DND-41 (cell line): ENCODE results near the gene CACNA1I.

Source experiments
- ATAC-seq: fragments of 200-7000 bp; cut with Tn5 transposase; 3 replicates; pipeline ENCODE4 v1.9.1; 2021; ENCODE audit warnings: low read depth; ENCODE audit not compliant: insufficient read depth
- DNase-seq: peaks from one replicate; pipeline ENCODE4 v3.0.0-alpha.2; 2020
- H2AFZ ChIP-seq: 2 replicates; pipeline ENCODE4 v1.6.0; 2012; ENCODE audit warnings: low read depth, low read length
- H3K27ac ChIP-seq: 2 replicates; pipeline ENCODE4 v1.5.1; 2012; ENCODE audit warnings: low read length, inconsistent platforms
- H3K27me3 ChIP-seq: fragments of 200-600 bp; sonication (generic); 2 replicates; pipeline ENCODE4 v1.6.0; 2012; ENCODE audit warnings: low read length, mild to moderate bottlenecking, inconsistent platforms; ENCODE audit not compliant: insufficient read depth, poor library complexity
- H3K36me3 ChIP-seq: 2 replicates; pipeline ENCODE4 v1.5.1; 2012; ENCODE audit warnings: low read length, inconsistent platforms; ENCODE audit not compliant: insufficient read depth
- H3K4me1 ChIP-seq: 2 replicates; pipeline ENCODE4 v1.5.1; 2012; ENCODE audit warnings: mild to moderate bottlenecking, low read length; ENCODE audit not compliant: insufficient read depth
- H3K4me2 ChIP-seq: 2 replicates; pipeline ENCODE4 v1.6.0; 2012; ENCODE audit warnings: mild to moderate bottlenecking, moderate library complexity, low read length, inconsistent platforms; ENCODE audit not compliant: insufficient read depth
- H3K4me3 ChIP-seq, 2 experiments: fragments of 200-600 bp in 1 of 2; shearing (Covaris generic) in 1 of 2; 2 replicates each; pipeline ENCODE4 v1.5.1; 2012 to 2016; ENCODE audit warnings: inconsistent platforms in 2 of 2, low read length in 2 of 2, mild to moderate bottlenecking in 2 of 2, low read depth in 1 of 2, moderate library complexity in 1 of 2
- H3K79me2 ChIP-seq: 2 replicates; pipeline ENCODE4 v1.6.0; 2012; ENCODE audit warnings: low read length, inconsistent platforms; ENCODE audit not compliant: insufficient read depth
- H3K9ac ChIP-seq: 2 replicates; pipeline ENCODE4 v1.6.0; 2012; ENCODE audit warnings: low read depth, mild to moderate bottlenecking, inconsistent platforms, low read length, moderate library complexity
- H3K9me3 ChIP-seq: 2 replicates; pipeline ENCODE4 v1.5.1; 2012; ENCODE audit warnings: low read length, moderate library complexity, mild to moderate bottlenecking, inconsistent platforms; ENCODE audit not compliant: insufficient read depth, severe bottlenecking
- H4K20me1 ChIP-seq: 2 replicates; pipeline ENCODE4 v1.6.0; 2012; ENCODE audit warnings: low read length; ENCODE audit not compliant: insufficient read depth
- CTCF ChIP-seq: IDR thresholded peaks from 2 replicates; pipeline ENCODE4 v1.5.1; 2012; ENCODE audit warnings: borderline replicate concordance, low read length, moderate library complexity, mild to moderate bottlenecking; ENCODE audit not compliant: poor library complexity, severe bottlenecking; ENCODE audit errors: extremely low read depth
- EZH2 ChIP-seq: IDR thresholded peaks from 3 replicates; pipeline ENCODE4 v1.6.1; 2012; ENCODE audit warnings: borderline replicate concordance, low read depth, mild to moderate bottlenecking, moderate library complexity, low read length, inconsistent platforms; ENCODE audit not compliant: severe bottlenecking

The CACNA1I gene

GRCh38 chr22:39683639-39684038, 113.1 kb downstream of the CACNA1I start:
- H2AFZ ChIP-seq, result no peak overlapping the region
- H3K9ac ChIP-seq, result no peak overlapping the region
- no peak for ATAC-seq
- no peak overlapping the region for H3K4me3 ChIP-seq
- no peaks in the 10 kb centered on the region for H3K9me3 ChIP-seq
- no peak overlapping the region for H3K27ac ChIP-seq
- DNase-seq, result no peak
- H4K20me1 ChIP-seq, result no peaks in the 10 kb centered on the region
- H3K4me2 ChIP-seq, result no peak overlapping the region
- TF ChIP-seq EZH2, result no peak
- TF ChIP-seq CTCF, result no peak
- H3K79me2 ChIP-seq, result no peaks in the 10 kb centered on the region
- no peaks in the 10 kb centered on the region for H3K36me3 ChIP-seq
- H3K27me3 ChIP-seq, result no peaks in the 10 kb centered on the region
- no peaks in the 10 kb centered on the region for H3K4me1 ChIP-seq

DNA sequence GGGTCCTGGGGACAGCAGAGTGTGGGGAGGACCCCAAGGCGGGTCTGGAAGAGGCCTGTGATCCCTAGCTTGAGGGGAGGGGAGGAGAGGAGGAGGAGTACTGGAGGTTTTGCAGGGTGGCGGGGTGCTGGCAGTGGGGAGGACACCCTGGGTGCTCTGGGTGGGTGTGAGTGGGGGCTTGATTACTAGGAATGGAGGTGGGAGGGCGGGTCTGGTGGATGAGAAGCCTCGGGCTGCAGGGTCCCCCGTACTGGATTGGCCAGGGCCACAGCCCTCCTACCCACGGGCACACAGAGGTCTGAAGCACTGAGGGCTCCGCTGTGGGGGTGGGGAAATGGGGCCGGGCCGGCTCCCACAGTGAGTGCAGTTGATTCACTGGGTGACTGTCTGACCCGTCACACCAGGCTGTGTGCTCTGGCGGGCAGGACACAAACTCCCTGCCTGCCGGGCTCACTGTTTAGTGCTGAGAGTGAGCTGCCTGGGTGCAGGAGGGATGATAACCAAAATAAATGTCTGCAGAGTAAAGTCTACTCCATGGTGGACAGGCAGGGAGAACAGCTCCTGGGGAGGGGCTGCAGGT, 114.2 kb downstream of the CACNA1I start:
- Histone ChIP-seq H4K20me1 (no peaks in the 10 kb centered on the region), H3K27me3 (no peaks in the 10 kb centered on the region)
- no peak for ATAC-seq

DNA sequence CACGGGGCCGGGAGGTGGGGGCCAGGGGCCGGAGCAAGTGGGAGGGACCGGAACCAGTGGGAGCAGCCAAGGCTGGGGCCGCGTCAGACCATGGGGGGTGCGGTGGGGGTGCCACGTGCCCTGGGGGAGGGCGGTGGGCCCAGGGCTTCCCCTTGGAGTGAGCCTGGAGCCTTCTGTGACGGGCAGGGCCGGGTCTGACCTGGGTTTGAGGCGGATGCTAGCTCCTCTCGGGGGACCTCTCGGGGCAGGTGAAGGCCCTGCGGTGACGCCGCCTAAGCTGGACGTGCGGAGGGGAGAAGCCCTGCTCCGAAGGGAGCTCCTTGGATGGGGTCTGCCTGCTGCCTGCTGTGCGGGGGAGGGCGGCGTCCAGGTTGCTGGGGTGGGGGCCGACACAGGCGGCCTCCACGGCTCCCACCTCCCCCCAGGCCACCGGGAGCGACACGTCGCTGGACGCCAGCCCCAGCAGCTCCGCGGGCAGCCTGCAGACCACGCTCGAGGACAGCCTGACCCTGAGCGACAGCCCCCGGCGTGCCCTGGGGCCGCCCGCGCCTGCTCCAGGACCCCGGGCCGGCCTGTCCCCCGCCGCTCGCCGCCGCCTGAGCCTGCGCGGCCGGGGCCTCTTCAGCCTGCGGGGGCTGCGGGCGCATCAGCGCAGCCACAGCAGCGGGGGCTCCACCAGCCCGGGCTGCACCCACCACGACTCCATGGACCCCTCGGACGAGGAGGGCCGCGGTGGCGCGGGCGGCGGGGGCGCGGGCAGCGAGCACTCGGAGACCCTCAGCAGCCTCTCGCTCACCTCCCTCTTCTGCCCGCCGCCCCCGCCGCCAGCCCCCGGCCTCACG, 115.0 kb downstream of the CACNA1I start:
- Histone ChIP-seq H3K9ac (no peak overlapping the region), H3K4me1 (no peaks in the 10 kb centered on the region), H4K20me1 (no peaks in the 10 kb centered on the region), H3K36me3 (no peaks in the 10 kb centered on the region), H3K79me2 (no peaks in the 10 kb centered on the region), H3K27me3 (no peaks in the 10 kb centered on the region), H3K4me3 (no peak overlapping the region), H3K4me2 (no peak overlapping the region), H2AFZ (no peak overlapping the region), H3K9me3 (no peaks in the 10 kb centered on the region), H3K27ac (no peak overlapping the region)
- TF ChIP-seq CTCF (no peak), EZH2 (no peak)
- no peak for DNase-seq
- no peak for ATAC-seq

More for the DNA sequence above, 114.2 kb downstream of the CACNA1I start:
- TF ChIP-seq EZH2 (no peak), CTCF (no peak)
- Histone ChIP-seq H3K27ac (no peak overlapping the region), H3K4me3 (no peak overlapping the region), H3K4me1 (no peaks in the 10 kb centered on the region), H3K9ac (no peak overlapping the region), H3K4me2 (no peak overlapping the region), H3K79me2 (no peaks in the 10 kb centered on the region), H2AFZ (no peak overlapping the region), H3K9me3 (no peaks in the 10 kb centered on the region), H3K36me3 (no peaks in the 10 kb centered on the region)
- DNase-seq, result no peak
